Karpas-422 (cell line): ENCODE results near the gene MARCHF11. TPM values are rescaled to one million over a fixed set of nuclear protein-coding genes. Genes with fewer than 3 reads are reported as not detected.

Experiments used
- small RNA-seq: library from RNA; depleted of rRNA; stranded (forward); fragments of <200 nt; gene quantifications from one replicate; pipeline ENCODE3, GENCODE V24; 2014
- total RNA-seq: library from RNA; depleted of rRNA; stranded (reverse); fragments of >200 nt; shearing (Covaris generic); gene quantifications from 2 replicates; pipeline ENCODE4 v1.2.3, GENCODE V29; 2014; ENCODE audit warnings: low replicate concordance

Gene MARCHF11
- total RNA-seq, 1 experiment from 2014 or later, result not detected

Small RNA genes within 50 kb of the gene (small RNA-seq; reads per million reads assigned to genes)
- gene RNA5SP178, result not detected
